ENCODE results near the gene HACD4.

- TF ChIP-seq POLR2A (IDR thresholded peaks at IDR 0.05; ENCODE audit: low read depth, low read length): no peak
- TF ChIP-seq TAF1 (IDR thresholded peaks at IDR 0.05; ENCODE audit: borderline replicate concordance, low read depth, low read length): no peak
- no peak for TF ChIP-seq POLR2AphosphoS5 (IDR thresholded peaks at IDR 0.05; ENCODE audit: low read depth, low read length)
Observed at GRCh38 chr9:21080793-21081192, 49.4 kb upstream of the HACD4 start.
